ENCODE data around the gene ENDOD1. TPM values are rescaled to one million over a fixed set of nuclear protein-coding genes. Genes with fewer than 3 reads are reported as not detected.

Gene ENDOD1
- total RNA-seq, 2 experiments from 2014 or later: 37.1 to 40.5 TPM

- peaks cover 15% of the 10 kb centered on the region for H3K4me1 Mint-ChIP-seq
- CTCF ChIA-PET: interaction anchor here (3.2 to 21.6 kb wide), 2 partner anchors 31 to 87 kb away, joined by 11 to 321 read pairs; partner anchors contain the start of gene ENDOD1
- peaks cover 7% of the 10 kb centered on the region for H3K36me3 Mint-ChIP-seq
- no peaks in the 10 kb centered on the region for H3K9me3 Mint-ChIP-seq (ENCODE audit: low read depth)
- H3K27ac Mint-ChIP-seq: no peak overlapping the region
- no peak for DNase-seq
- no peak for ATAC-seq
- peaks cover 25% of the 10 kb centered on the region for H3K27me3 Mint-ChIP-seq
- no peak overlapping the region for H3K4me3 Mint-ChIP-seq
Observed at GRCh38 chr11:95065336-95065735, 24.3 kb upstream of the ENDOD1 start.

DNA sequence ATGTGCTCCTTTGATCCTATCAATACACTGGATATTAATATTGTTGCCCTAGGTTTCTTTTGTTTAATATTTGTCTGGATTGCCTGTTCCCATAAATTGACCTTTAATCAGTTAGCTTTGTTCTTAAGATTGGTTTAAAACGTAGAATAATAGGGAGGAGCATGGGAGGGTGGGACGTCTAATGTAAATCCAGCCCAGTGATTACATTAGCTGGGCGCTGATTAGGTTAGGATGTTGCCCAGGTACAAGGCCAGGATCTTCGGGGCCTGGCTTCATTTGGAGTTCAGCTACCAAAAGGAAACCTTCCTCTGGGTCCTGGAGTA, 23.0 kb upstream of the ENDOD1 start, which contains the start of gene SRSF8:
TSS of gene SRSF8 (plus strand) at position 204 of the 323 bp plus-strand sequence. CDS start 308 bp downstream, outside the sequence.
- CTCF ChIA-PET: interaction anchor here (0.9 to 21.6 kb wide), 13 partner anchors 9 to 722 kb away, joined by 3 to 321 read pairs (median 4); partner anchors contain the start of genes CWC15, ENDOD1, FAM76B and KDM4D
- peaks cover 16% of the 10 kb centered on the region for H3K27me3 Mint-ChIP-seq
- no peaks in the 10 kb centered on the region for H3K9me3 Mint-ChIP-seq (ENCODE audit: low read depth)
- peak within 1 kb of the TSS; percentile 93 for H3K27ac Mint-ChIP-seq
- peaks cover 22% of the 10 kb centered on the region for H3K4me1 Mint-ChIP-seq
- DNase-seq (no peak), ATAC-seq (peak; percentile 15)
- H3K36me3 Mint-ChIP-seq: peaks cover 13% of the 10 kb centered on the region
- peak within 1 kb of the TSS; percentile 92 for H3K4me3 Mint-ChIP-seq

GRCh38 chr11:95067039-95067840, 22.4 kb upstream of the ENDOD1 start:
- Mint-ChIP-seq H3K4me3 (peak overlapping the region; percentile 92), H3K27ac (peak overlapping the region; percentile 93), H3K36me3 (peaks cover 13% of the 10 kb centered on the region), H3K4me1 (peaks cover 22% of the 10 kb centered on the region), H3K27me3 (peaks cover 10% of the 10 kb centered on the region), H3K9me3 (ENCODE audit: low read depth) (no peaks in the 10 kb centered on the region)
- DNase-seq (peak; percentile 82), ATAC-seq (peak; percentile 69)
- CTCF ChIA-PET: interaction anchor here (0.9 to 21.6 kb wide), 16 partner anchors 10 to 939 kb away, joined by 3 to 321 read pairs (median 4); partner anchors contain the start of genes CWC15, ENDOD1, FAM76B and KDM4D

DNA sequence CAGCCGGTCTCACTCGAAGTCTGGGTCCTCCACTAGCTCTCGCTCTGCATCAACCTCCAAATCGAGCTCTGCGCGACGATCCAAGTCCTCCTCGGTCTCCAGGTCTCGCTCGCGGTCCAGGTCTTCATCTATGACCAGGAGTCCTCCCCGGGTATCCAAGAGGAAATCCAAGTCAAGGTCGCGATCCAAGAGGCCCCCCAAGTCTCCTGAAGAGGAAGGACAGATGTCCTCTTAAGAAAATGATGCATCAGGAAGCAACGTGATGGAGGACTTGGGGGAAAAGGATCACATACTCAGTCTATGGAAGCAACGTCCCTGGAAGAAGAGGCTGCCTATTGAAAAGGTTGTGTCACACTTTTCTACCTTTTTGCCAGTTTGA, 21.8 kb upstream of the ENDOD1 start:
- Mint-ChIP-seq H3K4me1 (peaks cover 20% of the 10 kb centered on the region), H3K27ac (peak overlapping the region; percentile 93), H3K36me3 (peaks cover 13% of the 10 kb centered on the region), H3K9me3 (ENCODE audit: low read depth) (no peaks in the 10 kb centered on the region), H3K4me3 (peak overlapping the region; percentile 92), H3K27me3 (peaks cover 5% of the 10 kb centered on the region)
- CTCF ChIA-PET: interaction anchor here (0.8 to 21.6 kb wide), 15 partner anchors 10 to 939 kb away, joined by 3 to 321 read pairs (median 4); partner anchors contain the start of genes CWC15, ENDOD1, FAM76B and KDM4D
- DNase-seq: no peak
- no peak for ATAC-seq

DNA sequence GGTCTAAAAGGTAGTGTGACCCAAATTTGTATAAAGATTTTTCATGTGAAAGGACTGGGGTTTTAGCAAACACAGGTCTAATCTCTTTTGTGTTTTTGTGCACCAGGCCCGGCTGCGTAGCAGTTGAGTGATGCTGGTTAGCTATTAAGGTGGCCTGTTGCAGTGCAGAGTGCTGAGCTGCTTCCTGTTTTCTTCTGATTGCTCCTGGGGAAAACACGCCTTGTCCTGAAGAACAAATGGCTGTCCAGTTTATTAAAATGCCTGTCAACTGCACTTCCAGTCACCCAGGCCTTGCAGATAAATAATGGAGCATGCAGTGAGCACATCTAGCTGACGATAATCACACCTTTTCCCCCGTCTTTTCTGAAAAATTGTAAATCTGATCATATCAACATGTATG, 21.1 kb upstream of the ENDOD1 start:
- CTCF ChIA-PET: interaction anchor here (0.8 to 21.6 kb wide), 8 partner anchors 13 to 940 kb away, joined by 3 to 321 read pairs (median 6); partner anchors contain the start of genes CWC15, ENDOD1, KDM4D and PANX1
- Mint-ChIP-seq H3K9me3 (ENCODE audit: low read depth) (no peaks in the 10 kb centered on the region), H3K4me3 (peak overlapping the region; percentile 92), H3K27me3 (peaks cover 2% of the 10 kb centered on the region), H3K36me3 (peaks cover 13% of the 10 kb centered on the region), H3K4me1 (peaks cover 20% of the 10 kb centered on the region), H3K27ac (peak overlapping the region; percentile 93)
- DNase-seq (peak; percentile 89), ATAC-seq (peak; percentile 81)

DNA sequence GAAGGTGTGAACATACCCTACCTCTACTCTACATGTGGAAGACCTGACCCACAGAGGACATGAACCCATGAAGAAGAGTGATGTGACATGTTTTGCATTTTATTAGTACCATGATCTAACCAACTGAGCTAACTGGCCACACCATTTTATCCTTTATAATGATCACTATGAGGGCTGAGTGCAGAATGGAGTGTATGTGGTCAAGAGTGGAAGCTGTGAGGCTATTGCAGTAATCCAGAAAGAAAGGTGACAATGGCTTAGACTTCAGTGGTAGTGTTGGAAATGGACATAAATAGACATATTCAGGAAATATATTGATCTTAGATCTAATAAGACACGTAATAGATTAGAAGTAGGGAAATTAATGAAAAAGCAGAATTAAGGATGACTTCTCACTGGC, 19.2 kb upstream of the ENDOD1 start:
- Mint-ChIP-seq H3K27me3 (no peaks in the 10 kb centered on the region), H3K36me3 (peaks cover 13% of the 10 kb centered on the region), H3K4me3 (no peak overlapping the region), H3K4me1 (peaks cover 20% of the 10 kb centered on the region), H3K27ac (peak overlapping the region; percentile 31), H3K9me3 (ENCODE audit: low read depth) (no peaks in the 10 kb centered on the region)
- no peak for DNase-seq
- CTCF ChIA-PET: interaction anchor here (0.6 to 21.6 kb wide), 14 partner anchors 10 to 698 kb away, joined by 3 to 321 read pairs (median 3); partner anchors contain the start of genes CWC15, ENDOD1 and KDM4D
- no peak for ATAC-seq

- Mint-ChIP-seq H3K27ac (no peak overlapping the region), H3K4me1 (peaks cover 22% of the 10 kb centered on the region), H3K9me3 (ENCODE audit: low read depth) (no peaks in the 10 kb centered on the region), H3K27me3 (no peaks in the 10 kb centered on the region), H3K4me3 (no peak overlapping the region), H3K36me3 (peaks cover 13% of the 10 kb centered on the region)
- DNase-seq: no peak
- CTCF ChIA-PET: interaction anchor here (1.0 to 21.6 kb wide), 5 partner anchors 11 to 449 kb away, joined by 3 to 321 read pairs (median 7); partner anchors contain the start of gene ENDOD1
- no peak for ATAC-seq
Observed at GRCh38 chr11:95072948-95073347, 16.7 kb upstream of the ENDOD1 start.

DNA sequence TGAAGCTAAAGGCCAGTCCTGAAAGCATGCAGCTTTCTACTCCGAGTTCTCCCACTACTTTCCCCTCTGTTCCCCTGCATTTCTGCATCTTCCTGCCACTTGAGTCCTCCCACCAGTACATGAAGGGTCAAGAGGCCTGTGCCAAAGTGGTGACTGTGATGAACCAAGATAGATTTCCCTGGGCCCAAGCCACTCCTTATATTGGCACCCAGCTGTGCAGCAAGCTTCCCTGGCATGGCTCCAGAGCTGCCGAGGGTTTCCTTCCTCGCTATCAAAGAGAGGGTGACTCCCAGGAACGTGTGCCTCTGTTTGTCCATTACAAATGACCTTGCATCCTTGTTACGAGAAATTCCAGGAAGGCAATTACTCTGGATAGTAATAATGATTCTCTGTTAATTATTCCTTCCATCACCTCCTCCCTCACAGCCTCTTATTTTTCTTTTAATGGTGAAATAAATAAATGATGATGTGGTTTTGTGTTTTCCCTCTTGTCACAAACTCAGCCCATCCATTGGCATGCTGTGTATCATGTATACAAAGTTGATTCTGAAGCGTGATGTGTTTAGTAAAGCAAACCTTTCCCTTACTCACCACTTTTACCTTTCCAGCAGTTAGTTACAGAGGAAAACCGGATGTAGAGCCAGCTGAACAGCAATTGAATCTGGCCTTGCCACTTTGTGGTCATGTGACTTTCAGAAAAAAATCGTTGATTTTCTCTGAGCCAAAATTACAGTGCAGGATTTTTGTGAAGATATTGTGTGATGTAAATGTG, 14.7 kb upstream of the ENDOD1 start:
- no peaks in the 10 kb centered on the region for H3K9me3 Mint-ChIP-seq (ENCODE audit: low read depth)
- CTCF ChIA-PET: interaction anchor here (1.5 to 21.6 kb wide), 3 partner anchors 22 to 71 kb away, joined by 3 to 321 read pairs (median 258); partner anchors contain the start of gene ENDOD1
- H3K27ac Mint-ChIP-seq: no peak overlapping the region
- DNase-seq: no peak
- no peaks in the 10 kb centered on the region for H3K27me3 Mint-ChIP-seq
- peaks cover 17% of the 10 kb centered on the region for H3K4me1 Mint-ChIP-seq
- no peak for ATAC-seq
- no peak overlapping the region for H3K4me3 Mint-ChIP-seq
- H3K36me3 Mint-ChIP-seq: peaks cover 7% of the 10 kb centered on the region

DNA sequence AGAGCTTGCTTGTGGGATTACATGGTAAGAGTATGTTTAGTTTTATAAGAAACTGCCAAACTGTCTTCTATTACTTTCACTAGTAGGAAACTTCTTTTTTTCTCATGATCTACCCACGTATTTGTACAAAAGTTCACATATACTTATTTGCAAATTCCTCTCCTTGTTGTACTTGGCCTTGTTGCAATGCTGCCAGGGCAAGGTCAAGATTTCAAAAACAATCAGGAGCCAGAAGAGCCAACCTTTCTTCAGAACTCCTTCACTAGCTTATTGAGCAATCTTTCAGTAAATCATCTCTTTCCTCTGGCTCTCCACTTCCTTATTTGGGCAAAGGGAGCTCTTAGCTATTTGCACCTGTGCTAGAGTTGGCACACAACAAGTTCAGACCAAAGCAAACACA, 13.2 kb upstream of the ENDOD1 start:
- Mint-ChIP-seq H3K27me3 (no peaks in the 10 kb centered on the region), H3K36me3 (no peaks in the 10 kb centered on the region), H3K27ac (no peak overlapping the region), H3K4me3 (no peak overlapping the region), H3K9me3 (ENCODE audit: low read depth) (no peaks in the 10 kb centered on the region), H3K4me1 (peaks cover 10% of the 10 kb centered on the region)
- CTCF ChIA-PET: interaction anchor here (1.5 to 21.6 kb wide), 4 partner anchors 7 to 69 kb away, joined by 3 to 321 read pairs (median 165); partner anchors contain the start of genes ENDOD1 and SRSF8
- ATAC-seq (no peak), DNase-seq (no peak)

- ATAC-seq (no peak), DNase-seq (no peak)
- H3K4me1 Mint-ChIP-seq: peaks cover 10% of the 10 kb centered on the region
- H3K9me3 Mint-ChIP-seq (ENCODE audit: low read depth): no peaks in the 10 kb centered on the region
- CTCF ChIA-PET: interaction anchor here (10.3 to 21.6 kb wide), 3 partner anchors 8 to 69 kb away, joined by 72 to 321 read pairs (median 258); partner anchors contain the start of genes ENDOD1 and SRSF8
- no peaks in the 10 kb centered on the region for H3K27me3 Mint-ChIP-seq
- no peaks in the 10 kb centered on the region for H3K36me3 Mint-ChIP-seq
- H3K27ac Mint-ChIP-seq: no peak overlapping the region
- no peak overlapping the region for H3K4me3 Mint-ChIP-seq
Observed at GRCh38 chr11:95076981-95077380, 12.7 kb upstream of the ENDOD1 start.

GRCh38 chr11:95078526-95078925, 11.1 kb upstream of the ENDOD1 start:
- Mint-ChIP-seq H3K4me1 (peaks cover 10% of the 10 kb centered on the region), H3K9me3 (ENCODE audit: low read depth) (no peaks in the 10 kb centered on the region), H3K27ac (no peak overlapping the region), H3K4me3 (no peak overlapping the region), H3K36me3 (no peaks in the 10 kb centered on the region), H3K27me3 (no peaks in the 10 kb centered on the region)
- DNase-seq (no peak), ATAC-seq (no peak)
- CTCF ChIA-PET: interaction anchor here (10.3 to 21.6 kb wide), 2 partner anchors 9 to 18 kb away, joined by 72 to 321 read pairs; partner anchors contain the start of genes ENDOD1 and SRSF8

- H3K36me3 Mint-ChIP-seq: no peaks in the 10 kb centered on the region
- H3K4me1 Mint-ChIP-seq: peaks cover 26% of the 10 kb centered on the region
- no peaks in the 10 kb centered on the region for H3K9me3 Mint-ChIP-seq (ENCODE audit: low read depth)
- DNase-seq (no peak), ATAC-seq (no peak)
- CTCF ChIA-PET: interaction anchor here (0.7 to 21.6 kb wide), 5 partner anchors 12 to 708 kb away, joined by 3 to 321 read pairs (median 6); partner anchors contain the start of genes ENDOD1, FAM76B and SRSF8
- H3K27me3 Mint-ChIP-seq: no peaks in the 10 kb centered on the region
- no peak overlapping the region for H3K4me3 Mint-ChIP-seq
- no peak overlapping the region for H3K27ac Mint-ChIP-seq
Observed at GRCh38 chr11:95081010-95081409, 8.6 kb upstream of the ENDOD1 start.

Data from activated CD8-positive, alpha-beta memory T cell treated with anti-CD3 and anti-CD28 coated beads, Interleukin-2, amount 10 ng/mL, durations not matched to agents 7 days and 5 days (primary cell).